ENCODE data around the gene LEPR.

Gene LEPR

DNA sequence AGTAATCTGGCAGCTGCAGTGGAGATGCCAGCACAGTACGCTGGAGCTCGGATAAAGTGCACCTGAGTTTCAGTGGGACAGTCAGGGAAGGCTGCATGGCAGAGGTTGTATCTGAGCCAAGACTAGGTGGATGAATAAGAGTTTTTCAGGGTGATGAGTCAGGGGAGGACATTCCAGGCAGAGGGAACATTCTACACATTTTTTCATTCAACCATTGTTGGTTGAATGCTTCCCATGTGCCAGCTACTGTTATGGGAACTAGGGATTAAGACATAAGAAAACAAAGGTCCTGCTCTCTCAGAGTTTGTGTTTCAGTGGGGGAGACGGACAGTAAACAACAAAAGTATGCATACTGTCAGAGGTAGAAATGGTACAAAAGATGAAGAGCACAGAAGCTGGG lies 5.2 kb downstream of the LEPR start:
- Histone ChIP-seq H3K4me3 (ENCODE audit: low read depth, low read length) (no peak overlapping the region), H3K79me2 (peaks cover 14% of the 10 kb centered on the region), H3K4me2 (ENCODE audit: low read length) (no peak overlapping the region), H3K9ac (no peak overlapping the region), H3K36me3 (ENCODE audit: control insufficient read depth, insufficient read depth, low read length) (no peaks in the 10 kb centered on the region), H2AFZ (no peak overlapping the region), H3K4me1 (no peaks in the 10 kb centered on the region), H3K27me3 (ENCODE audit: control insufficient read depth, insufficient read depth, low read length) (no peaks in the 10 kb centered on the region), H3K9me3 (ENCODE audit: control insufficient read depth, low read length) (no peaks in the 10 kb centered on the region), H3K27ac (no peak overlapping the region)
- TF ChIP-seq, protein P1, sequence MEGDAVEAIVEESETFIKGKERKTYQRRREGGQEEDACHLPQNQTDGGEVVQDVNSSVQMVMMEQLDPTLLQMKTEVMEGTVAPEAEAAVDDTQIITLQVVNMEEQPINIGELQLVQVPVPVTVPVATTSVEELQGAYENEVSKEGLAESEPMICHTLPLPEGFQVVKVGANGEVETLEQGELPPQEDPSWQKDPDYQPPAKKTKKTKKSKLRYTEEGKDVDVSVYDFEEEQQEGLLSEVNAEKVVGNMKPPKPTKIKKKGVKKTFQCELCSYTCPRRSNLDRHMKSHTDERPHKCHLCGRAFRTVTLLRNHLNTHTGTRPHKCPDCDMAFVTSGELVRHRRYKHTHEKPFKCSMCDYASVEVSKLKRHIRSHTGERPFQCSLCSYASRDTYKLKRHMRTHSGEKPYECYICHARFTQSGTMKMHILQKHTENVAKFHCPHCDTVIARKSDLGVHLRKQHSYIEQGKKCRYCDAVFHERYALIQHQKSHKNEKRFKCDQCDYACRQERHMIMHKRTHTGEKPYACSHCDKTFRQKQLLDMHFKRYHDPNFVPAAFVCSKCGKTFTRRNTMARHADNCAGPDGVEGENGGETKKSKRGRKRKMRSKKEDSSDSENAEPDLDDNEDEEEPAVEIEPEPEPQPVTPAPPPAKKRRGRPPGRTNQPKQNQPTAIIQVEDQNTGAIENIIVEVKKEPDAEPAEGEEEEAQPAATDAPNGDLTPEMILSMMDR (IDR thresholded peaks at IDR 0.05), result no peak

DNA sequence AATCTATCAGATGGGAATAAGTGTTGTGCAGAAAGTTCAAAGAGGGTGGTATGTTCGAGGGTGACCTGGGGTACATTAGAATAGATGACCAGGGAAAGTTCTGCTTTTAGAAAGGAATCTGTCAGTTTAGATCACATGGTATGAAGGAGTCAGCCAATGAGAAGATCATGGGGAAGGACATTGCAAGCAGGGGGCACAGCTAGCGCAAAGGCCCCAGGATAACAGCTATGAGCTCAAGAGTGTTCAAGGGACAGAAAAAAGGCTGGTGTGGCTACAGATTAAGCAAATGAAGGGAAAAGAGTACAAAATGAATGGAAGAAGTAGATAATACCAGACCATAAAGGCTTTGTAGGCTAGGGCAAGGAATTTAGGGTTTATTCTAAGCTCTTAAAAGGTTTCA lies 8.6 kb downstream of the LEPR start:
- Histone ChIP-seq H3K4me3 (ENCODE audit: low read depth, low read length) (no peak overlapping the region), H3K4me2 (ENCODE audit: low read length) (no peak overlapping the region), H3K27ac (peak overlapping the region; percentile 74), H3K36me3 (ENCODE audit: control insufficient read depth, insufficient read depth, low read length) (no peaks in the 10 kb centered on the region), H3K9ac (no peak overlapping the region), H3K4me1 (peaks cover 9% of the 10 kb centered on the region), H3K9me3 (ENCODE audit: control insufficient read depth, low read length) (no peaks in the 10 kb centered on the region), H2AFZ (no peak overlapping the region), H3K27me3 (ENCODE audit: control insufficient read depth, insufficient read depth, low read length) (no peaks in the 10 kb centered on the region), H3K79me2 (peaks cover under 1% of the 10 kb centered on the region)
- TF ChIP-seq, protein P1 (IDR thresholded peaks at IDR 0.05), result no peak

DNA sequence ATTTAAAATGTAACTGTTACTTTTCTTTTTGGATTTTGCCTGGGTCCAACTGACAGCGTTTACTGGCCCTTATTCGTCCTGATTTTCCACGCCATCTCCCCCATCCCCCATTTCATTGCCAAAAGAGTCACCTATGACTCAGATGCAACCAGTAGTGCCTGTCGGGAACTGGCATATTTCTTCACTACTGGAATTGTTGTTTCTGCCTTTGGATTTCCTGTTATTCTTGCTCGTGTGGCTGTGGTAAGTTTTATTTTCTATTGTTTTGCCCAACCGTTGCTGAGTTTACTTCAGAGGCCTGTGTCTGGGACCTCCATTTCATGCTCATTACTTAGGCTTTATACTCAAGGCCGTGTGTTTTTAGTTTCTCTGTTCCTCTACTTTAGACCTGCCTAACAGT lies 9.3 kb downstream of the LEPR start:
- Histone ChIP-seq H3K4me1 (peaks cover 9% of the 10 kb centered on the region), H3K9me3 (ENCODE audit: control insufficient read depth, low read length) (no peaks in the 10 kb centered on the region), H3K4me3 (ENCODE audit: low read depth, low read length) (no peak overlapping the region), H3K36me3 (ENCODE audit: control insufficient read depth, insufficient read depth, low read length) (no peaks in the 10 kb centered on the region), H3K9ac (no peak overlapping the region), H2AFZ (no peak overlapping the region), H3K27ac (peak overlapping the region; percentile 74), H3K79me2 (no peaks in the 10 kb centered on the region), H3K4me2 (ENCODE audit: low read length) (no peak overlapping the region), H3K27me3 (ENCODE audit: control insufficient read depth, insufficient read depth, low read length) (no peaks in the 10 kb centered on the region)
- TF ChIP-seq, protein P1 (IDR thresholded peaks at IDR 0.05), result no peak

DNA sequence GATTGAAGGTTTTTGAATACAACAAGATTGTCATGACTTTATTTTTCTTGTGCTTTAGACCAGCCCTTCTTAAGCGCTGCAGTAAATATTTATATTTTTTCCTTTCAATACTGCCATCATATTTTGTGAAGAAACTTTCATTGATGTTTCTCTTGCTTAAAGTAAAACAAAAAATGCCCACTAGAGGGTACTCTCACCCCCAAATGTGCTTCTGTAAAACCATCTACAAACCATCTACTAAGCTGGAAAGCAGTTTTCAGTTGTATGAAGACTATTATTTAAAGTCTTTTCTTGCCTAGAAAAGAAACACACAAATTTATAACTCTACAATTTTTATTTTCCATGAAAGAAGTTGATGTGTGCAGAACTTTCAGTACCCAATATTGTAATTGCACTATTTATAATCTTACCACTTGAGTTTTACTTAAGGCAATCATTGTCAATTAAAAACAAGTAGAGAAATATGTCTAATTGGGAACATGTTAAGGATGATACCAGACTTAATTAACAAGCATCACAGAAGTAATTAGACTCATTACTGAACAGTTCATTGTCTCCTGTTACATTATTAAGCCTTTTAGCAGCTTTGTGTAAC lies 10.7 kb downstream of the LEPR start:
- Histone ChIP-seq H3K4me3 (ENCODE audit: low read depth, low read length) (no peak overlapping the region), H3K9ac (no peak overlapping the region), H3K79me2 (no peaks in the 10 kb centered on the region), H3K27ac (no peak overlapping the region), H2AFZ (no peak overlapping the region), H3K9me3 (ENCODE audit: control insufficient read depth, low read length) (no peaks in the 10 kb centered on the region), H3K27me3 (ENCODE audit: control insufficient read depth, insufficient read depth, low read length) (no peaks in the 10 kb centered on the region), H3K4me2 (ENCODE audit: low read length) (no peak overlapping the region), H3K36me3 (ENCODE audit: control insufficient read depth, insufficient read depth, low read length) (no peaks in the 10 kb centered on the region), H3K4me1 (peaks cover 15% of the 10 kb centered on the region)
- TF ChIP-seq, protein P1 (IDR thresholded peaks at IDR 0.05), result peak; percentile 55

DNA sequence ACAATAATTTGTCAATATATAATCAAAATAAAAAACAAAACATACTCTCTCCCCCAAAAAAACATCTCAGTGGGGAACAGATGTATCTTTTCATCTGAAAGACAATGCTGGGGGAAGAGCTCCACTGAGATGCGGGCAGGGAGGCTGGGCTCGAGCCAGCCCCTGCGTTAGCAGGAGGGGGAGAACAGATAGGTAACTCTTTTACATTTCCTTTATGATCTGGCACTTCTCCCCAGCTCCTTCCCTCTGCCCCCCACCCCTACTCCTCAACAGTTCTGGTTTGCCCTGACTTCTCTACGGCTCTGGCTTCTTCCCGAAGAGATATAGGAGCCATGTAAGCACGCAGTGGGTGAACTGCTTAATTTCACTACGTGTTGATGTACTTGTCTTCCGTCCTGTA lies 12.4 kb downstream of the LEPR start:
- Histone ChIP-seq H3K27me3 (ENCODE audit: control insufficient read depth, insufficient read depth, low read length) (no peaks in the 10 kb centered on the region), H3K9ac (no peak overlapping the region), H3K36me3 (ENCODE audit: control insufficient read depth, insufficient read depth, low read length) (no peaks in the 10 kb centered on the region), H3K27ac (no peak overlapping the region), H3K4me3 (ENCODE audit: low read depth, low read length) (no peak overlapping the region), H2AFZ (no peak overlapping the region), H3K9me3 (ENCODE audit: control insufficient read depth, low read length) (no peaks in the 10 kb centered on the region), H3K79me2 (no peaks in the 10 kb centered on the region), H3K4me2 (ENCODE audit: low read length) (no peak overlapping the region), H3K4me1 (peaks cover 15% of the 10 kb centered on the region)
- TF ChIP-seq, protein P1 (IDR thresholded peaks at IDR 0.05), result no peak

Data from parathyroid adenoma (tissue), 2 donors.